Measurements from ENCODE around the gene COTL1.
"Not testable (repeated sequence)": the region's sequence is repeated elsewhere in the genome, so short reads cannot be mapped to it uniquely, and the experiment has no call there.

COTL1 gene

DNA sequence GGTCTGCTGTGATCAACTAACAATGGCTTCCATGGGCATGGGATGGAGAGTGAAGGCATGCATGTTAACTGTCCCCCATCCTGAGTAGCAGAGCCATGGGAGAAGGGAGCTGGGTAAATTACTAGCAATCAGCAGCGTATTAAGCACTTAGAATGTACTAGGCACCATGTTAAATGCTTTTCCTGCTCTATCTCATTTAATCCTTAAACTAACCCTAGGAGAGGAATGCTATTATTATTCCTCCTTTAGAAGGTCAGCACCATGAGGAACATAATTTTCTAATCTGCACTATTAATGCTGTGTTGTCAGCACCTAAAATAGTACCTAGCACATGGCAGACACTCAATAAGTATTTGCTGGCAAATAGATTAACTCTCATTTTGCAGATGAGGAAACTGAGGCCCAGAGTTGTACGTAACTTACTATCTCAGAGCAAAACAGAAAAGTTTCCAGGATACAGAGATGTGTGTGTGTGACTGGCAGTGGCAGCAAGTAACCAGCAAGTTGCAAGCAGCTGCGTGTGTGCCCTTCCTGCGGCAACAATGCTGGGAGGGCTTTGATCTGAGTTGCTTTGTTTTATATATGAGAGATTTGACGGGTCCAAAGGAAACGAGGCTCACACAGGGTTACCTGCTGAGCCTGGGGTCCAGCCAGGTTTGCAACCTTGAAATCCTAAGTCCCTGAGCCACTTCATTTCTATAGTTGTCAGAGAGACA is 23.9 kb upstream of the COTL1 start:
- DNase-seq: no peak

DNA sequence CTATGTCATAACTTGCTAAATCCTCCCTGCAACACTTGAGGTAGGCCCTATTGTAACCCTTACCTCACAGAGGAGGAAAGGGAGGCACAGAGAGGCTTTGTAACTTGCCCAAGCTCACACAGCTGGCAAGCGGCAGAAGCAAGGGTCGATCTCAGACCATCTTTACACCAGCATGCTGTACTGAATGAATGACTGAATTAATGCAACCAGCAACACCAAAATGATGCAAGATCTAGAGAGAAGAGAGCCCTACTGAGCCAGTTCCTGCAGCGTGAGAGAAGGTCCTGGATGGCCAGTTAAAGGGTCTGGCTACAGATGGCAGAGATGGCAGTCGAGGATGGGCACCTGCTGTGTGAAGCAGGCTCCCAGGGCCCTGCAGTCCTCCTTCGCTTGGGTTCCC is 22.3 kb upstream of the COTL1 start:
- no peak for DNase-seq

DNA sequence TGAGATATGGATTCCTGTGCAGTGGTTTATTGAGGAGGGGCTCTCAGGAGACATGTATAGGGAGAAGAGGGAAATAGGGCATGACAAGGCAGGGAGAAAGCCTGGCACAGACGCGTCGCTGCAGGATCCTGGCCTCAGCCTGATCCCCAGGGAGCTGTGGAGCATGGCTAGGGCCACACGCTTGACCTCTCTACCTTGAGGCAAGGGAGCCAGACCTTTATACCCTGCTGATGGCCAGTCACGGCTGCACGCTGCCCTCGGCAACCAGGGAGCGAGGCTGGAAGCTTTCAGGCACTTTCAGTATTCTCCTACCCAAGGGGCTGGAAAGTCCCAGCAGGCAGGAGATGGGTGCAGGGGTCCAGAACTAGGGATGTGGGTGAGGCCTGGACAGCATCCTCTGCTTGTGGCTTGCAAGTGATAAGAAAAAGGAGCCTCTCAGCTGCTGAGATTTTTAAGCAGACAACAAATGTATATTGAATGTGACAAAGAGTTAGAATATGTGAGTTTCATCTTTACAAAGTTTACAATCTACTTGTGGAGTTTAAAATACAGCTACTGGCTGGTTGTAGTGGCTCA is 20.4 kb upstream of the COTL1 start:
- DNase-seq: no peak

DNA sequence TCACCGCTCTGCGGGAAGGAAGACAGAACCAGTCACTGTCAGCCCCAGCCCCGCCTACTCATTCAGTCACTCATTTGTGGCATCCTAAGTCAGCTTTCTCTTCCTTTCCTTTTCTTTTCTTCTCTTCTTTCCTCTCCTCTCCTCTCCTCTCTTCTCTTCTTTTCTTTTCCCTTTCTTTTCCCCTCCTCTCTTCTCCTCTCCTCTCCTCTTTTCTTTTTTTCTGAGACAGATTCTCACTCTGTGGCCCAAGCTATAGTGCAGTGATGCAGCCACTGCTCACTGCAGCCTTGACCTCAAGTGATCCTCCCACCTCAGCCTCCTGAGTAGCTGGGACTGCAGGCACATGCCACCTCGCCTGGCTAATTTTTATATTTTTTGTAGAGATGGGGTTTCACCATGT is 19.8 kb upstream of the COTL1 start:
- DNase-seq: no peak

DNA sequence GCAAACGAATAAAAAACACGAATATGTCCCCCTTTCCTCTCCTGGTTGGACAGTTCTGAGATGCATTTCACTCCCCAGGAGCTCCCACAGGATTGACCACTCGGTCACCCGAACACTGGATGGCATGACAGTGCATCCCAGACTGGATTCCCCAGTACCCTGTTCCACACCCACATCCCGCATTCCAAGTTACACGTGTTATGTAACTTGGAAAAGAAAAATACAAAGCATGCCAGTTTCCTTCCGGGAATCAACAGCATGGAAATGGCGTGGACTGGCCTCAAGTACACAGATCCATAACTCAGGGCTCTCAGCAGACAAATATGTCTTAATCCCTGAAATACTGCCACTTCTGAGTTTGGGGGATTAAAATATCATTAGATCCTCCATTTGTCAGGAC is 17.8 kb upstream of the COTL1 start:
- DNase-seq: no peak

DNA sequence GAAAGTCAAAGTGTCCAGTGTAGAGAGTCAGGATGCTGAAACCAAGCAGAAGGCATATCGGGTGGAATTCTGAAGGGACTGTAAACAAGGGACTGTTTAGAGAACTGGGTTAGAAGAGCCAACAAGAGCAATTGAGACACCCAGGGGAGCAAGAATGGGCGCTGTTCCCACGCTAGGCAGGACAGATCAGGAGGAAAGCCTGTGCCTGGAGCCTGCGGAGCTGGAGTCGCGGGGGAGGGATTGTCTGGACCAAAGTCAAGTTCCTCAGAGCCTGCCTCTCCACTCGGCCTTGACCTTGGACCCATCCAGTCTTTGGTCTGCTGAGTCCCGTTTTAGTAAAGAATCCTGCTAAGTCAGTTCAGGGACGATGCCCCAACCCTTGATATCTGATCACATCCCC is 15.7 kb upstream of the COTL1 start:
- DNase-seq: no peak

DNA sequence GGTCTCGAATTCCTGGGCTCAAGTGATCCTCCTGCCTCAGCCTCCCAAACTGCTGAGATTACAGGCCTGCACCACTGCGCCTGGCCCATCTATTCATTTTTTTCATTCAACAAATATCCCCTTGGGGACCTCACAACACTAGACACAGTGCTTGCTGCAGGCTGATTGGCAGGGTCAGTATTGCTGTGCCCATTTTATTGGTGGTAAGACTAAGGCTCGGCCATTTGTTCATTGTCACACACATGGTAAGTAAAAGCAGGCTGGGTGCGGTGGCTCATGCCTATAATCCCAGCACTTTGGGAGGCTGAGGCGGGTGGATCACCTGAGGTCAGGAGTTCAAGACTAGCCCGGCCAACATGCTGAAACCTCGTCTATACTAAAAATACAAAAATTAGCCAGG is 15.0 kb upstream of the COTL1 start:
- DNase-seq: not testable (repeated sequence)

DNA sequence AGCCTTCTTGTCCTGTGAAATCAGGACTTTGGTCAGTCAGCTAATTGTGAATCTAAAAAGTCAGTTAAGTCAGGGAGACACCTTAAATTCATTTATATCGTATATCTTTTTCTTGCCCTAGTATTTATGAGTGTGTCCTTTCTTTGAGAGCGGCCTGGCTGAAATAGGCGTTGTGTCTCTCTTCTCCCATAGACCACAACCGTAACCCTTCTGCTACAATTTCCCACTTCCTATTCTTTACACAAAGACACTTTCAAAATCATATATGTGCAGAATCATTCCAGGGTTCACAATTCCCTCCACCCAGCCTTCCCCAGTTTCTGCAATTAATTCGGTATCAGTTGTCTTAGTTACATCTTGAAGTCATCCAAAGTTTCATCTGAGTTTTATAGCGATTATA is 14.0 kb upstream of the COTL1 start:
- DNase-seq: no peak

DNA sequence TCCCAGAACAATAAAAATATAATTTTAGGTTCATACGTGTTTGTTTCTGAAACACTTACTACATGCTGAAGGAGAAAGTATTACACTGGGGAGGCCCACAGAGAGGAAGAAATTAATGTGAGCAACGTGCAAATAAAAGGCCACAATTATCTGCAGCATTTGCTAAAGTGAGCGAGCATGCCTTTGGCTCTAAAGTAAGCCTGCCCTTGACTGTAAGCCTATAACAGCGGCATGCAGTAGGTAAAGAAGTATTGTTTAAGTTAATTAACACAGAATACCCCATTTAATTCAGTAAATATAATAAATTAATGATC is 13.2 kb upstream of the COTL1 start:
- no peak for DNase-seq

DNA sequence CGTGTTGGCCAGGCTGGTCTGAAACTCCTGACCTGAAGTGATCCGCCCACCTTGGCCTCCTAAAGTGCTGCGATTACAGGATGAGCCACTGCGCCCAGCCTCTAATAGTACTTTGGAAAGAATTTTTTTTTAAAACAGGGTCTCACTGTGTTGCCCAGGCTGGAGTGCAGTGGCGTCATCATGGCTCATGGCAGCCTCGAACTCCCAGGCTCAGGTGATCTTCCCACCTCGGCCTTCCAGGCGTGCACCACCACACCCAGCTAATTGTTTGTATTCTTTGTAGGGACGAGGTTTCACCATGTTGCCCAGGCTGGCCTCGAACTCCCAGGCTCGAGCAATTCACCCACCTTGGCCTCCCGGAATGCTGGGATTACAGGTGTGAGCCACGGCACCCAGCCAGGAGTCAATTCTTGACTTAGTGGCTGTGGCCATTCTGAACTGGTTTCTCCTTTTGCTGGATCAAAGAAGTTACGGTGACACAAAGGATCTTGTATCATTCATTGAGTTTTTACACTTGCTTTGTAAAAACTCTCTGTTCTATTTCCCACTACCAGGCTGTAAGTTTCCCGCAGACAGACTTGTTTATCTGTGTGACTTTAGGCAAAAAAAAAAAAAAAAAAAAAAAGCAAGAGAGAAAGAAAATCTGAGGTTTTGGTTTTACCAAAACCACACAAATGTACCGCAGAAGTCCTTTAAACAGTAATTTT is 12.7 kb upstream of the COTL1 start:
- DNase-seq: no peak

DNA sequence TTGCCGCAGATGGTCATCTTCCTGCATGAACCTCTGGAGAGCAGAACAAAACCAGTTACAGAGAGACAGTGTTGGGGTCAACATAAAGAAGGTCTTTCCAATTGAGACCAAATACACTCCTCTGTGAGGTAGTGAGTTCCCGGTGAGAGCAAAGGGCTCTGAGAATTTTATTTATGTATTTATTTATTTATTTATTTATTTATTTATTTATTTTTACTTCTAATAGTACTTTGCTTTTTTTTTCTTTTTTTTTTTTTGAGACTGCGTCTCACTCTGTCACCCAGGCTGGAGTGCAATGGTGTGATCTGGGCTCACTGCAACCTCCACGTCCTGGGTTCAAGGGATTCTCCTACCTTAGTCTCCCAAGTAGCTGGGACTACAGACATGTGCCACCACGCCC is 12.1 kb upstream of the COTL1 start:
- DNase-seq: no peak

DNA sequence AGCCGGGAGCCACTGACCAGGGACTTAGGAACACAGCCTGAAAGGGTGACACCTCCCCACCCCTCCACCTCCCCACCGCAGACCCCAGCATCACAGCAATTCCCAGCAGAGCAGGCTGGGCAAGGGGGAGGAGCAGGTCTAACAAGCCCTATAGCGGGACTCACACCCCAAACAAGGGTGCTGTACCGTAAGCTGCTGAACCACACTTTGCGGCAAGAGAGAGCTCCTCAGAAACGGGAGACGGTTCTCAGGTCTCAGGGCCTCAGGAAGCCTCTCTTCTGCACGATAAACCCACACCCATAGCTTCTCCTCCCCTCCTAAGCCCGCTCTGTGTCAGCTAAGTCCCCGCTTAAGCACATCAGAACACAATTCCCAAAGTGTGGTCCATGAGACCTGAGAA is 11.7 kb upstream of the COTL1 start:
- no peak for DNase-seq

DNA sequence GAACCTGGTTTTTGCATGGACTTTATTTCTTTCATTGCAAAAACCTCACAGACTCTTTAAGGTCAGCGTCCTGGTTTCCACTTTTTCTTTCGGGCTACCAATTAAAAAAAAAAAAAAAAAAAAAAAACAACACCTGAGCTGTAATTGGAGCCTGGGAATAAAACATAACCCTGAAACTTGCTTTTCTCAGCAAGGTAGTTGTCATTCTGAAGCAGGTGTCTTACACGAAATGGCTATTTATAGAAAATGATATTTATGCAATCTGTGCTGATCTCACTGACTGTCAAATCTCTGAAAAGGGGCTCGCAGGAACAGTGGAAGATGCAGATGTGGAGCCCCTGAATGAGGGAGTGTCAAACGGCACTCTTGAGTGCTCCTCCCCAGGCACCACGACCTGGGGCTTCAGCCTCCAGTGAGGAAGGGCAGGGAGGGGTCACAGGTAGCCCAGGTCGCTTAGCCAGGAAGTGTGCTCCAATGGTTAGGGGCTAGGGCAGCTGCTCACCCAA is 10.4 kb upstream of the COTL1 start:
- DNase-seq: no peak

DNA sequence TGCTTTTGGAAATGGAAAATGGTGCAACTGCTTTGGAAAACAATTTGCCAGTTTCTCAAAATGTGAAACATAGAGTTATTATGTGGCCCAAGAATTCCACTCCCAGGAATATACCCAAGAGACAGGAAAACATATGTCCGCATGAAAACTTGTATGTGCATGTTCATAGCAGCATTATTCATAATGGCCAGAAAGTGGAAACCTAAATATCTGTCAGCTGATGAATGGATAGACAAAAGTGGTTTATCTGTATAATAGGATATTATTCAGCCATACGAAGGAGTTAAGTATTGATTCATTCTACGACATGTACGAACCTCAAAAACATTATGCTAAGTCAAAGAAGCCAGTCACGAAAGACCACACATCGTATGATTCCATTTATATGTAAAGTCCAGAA is 7.7 kb upstream of the COTL1 start:
- no peak for DNase-seq

DNA sequence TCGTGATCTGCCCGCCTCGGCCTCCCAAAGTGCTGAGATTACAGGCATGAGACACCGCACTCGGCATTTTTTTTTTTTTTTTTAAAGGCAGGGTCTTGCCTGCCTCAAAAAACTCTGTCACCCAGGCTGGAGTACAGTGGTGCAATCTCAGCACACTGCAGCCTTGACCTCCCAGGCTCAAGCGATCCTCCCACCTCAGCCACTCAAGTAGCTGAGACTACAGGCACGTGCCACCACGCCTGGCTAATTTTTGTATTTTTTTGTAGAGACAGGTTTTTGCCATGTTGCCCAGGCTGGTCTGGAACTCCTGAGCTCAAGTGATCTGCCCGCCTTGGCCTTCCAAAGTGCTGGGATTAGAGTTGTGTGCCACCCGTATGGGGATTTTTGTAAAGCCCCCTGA is 3.0 kb upstream of the COTL1 start:
- DNase-seq: not testable (repeated sequence)

DNA sequence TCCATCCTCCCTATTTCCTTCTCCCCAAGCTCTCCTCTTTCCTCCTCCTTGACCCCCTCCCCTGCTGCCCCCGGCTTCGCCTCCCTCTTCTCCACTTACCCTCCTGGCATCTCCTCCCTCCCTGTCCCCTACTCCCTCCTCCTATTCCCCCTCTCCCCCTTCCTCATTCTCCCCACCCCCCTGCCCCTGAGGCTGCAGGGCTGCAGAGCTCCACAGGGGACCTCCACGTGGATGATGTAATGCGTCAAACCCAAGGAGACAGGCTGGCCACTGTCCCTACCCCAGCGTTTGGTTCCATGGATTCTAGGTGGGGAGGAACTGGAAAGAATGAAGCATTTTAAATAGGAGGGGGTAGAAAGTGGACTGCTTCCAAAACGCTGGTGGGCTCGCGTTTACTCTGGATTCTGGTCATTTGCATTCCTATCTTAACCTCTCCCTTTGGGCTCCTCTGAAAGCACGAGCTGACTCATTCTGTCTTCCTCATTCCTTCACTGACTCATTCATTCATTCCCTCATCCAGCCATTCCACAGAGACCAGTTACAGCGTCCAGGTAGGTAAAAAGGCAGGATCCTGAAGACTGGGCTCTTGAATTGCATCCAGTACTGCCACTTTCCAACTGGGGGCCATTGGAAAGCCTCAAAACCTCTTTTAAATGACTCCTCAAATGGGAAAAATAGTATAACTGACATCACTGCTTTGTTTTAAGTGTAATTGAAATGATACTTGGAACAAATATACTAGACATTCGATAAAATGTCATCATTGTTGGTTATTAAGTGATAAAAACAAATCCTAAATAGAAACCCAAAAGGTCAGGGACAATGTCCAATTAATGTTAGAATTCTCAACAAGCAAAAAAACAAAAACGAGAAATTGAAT is 943 bp upstream of the COTL1 start:
- DNase-seq: no peak

DNA sequence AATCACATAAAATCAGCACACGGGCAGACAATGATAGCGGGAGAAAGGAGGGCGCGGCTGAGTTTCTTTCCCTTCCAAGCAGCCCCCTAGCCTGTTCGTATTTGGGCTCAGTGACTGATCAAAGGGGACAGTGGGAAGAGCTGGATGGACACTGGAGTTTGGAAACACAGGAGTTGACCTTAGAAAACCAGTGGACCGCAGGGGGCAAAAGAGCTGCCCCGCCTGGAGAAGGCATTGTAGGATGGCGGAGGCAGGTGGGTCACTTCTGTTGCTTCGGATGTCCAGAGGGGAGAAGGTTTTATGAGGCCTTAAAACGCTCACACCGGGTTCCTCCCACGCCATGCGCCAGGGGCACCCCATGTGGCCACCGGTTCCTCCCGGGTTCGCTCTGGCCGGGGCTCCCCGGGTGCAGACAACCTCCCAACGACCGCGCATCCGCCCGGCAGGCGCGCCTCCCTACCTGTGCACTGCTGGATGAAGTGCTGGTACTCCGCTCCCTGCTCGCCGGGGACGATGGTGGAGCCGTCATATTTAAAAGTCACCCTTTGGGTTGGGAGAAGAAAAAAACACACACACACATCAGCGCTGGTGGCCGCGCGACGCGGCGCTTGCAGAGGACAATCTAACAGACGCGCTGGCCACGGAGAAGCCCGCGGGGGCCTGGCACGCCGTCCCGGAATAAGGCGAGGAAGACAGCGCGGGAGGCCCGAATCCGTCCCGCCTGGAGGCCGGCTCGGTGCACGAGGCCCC is 662 bp downstream of the COTL1 start:
- no peak for DNase-seq

DNA sequence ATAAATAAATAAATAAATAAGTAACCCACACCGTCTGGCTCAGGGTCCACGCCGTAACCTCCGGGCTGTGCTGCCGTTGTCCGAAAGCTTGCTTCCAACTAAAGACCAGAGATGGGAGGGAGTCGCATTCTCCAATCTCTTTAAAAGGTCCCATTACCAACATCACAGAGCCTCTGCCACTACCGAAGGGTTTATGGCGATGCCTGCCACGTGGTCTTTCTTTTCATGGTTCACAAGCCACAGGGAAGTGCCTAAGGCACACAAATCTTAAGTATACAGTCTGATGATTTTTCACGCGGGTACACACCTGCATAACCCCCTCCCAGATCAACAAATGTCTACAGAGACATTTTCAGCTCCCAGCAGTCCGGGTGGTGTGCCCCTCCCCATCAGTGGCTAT is 1.4 kb downstream of the COTL1 start:
- no peak for DNase-seq

DNA sequence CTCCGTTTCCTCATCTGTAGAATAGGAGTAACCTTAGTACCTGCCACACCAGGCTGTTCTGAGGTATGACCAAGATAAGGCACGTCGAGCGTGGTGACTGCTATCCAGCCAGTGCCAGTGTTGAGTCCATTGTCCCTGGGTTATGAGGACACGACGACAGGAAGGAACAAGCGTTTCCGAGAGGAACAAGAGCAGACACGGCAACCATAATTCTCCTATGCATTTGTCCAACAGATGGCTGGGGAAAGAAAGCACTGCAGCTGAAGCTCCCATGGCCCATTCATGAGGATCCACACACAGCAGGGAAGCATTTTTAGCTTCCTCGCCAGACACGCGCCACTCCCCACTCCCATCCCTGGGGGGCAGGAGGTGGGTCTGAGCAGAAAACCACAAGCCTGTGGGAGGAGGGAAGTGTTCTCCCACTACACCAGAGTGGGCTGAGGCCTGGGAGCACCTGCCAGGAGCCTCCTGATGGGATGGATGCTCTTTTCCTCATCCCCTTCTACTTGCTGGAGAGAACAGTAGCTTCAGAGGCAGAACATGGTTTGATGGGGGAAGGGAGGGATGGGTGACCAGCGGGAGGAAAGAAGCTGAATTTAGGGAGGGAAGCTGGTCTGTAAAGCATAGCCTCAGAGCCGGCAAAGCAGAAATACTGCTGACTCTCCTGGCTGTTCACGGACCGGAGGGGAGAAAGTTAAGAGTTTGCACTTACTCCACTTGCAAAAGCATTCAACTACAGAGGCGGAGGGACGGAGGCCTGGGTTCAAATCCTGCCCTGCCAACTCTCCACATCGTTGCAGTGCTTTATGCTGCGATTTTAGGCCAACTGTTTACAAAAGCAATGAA is 2.7 kb downstream of the COTL1 start:
- no peak for DNase-seq

DNA sequence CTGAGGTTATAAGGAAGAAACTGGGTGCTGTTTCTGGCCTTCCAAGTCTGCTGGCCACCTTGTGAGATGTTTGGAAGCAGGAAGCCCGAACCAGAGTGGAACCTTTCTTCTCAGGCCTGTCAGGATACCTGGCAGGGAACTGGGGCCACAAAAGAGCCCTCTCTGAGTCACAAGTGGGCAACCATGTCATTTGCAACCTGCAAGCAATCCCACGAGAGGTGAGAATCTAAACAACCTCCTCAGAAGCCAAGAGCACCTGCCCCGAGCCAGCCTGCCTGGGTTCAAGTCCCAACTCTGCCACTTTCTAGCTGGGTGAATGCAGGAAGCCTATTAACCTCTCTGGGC is 3.3 kb downstream of the COTL1 start:
- no peak for DNase-seq

DNA sequence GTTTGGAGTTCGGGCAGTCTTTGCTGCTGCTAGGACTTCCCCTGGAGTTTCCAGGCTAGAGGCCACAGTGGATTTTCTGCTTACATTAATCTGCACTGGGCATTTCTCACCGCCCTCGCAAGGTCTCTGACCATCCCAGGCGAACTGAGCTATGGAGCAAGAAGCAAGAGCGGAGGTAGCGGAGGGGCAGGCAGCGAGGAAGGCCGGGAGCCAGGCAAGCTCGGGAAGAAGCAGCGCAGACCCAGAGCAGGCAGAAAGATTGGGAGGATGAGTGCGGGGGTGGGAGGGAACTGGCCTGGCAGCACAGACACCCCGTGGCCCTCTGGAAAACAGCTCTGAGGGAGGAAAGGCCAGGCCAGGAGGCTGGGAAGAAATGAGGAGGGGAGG is 3.8 kb downstream of the COTL1 start:
- DNase-seq: no peak

Data from activated CD4-positive, alpha-beta T cell treated with anti-CD3 and anti-CD28 coated beads for 1 hour (primary cell).